ENCODE measurements around the gene LONP2. TPM values are rescaled to one million over a fixed set of nuclear protein-coding genes. Genes with fewer than 3 reads are reported as not detected.

The LONP2 gene
- total RNA-seq, 2 experiments from 2014 or later, result 56.6 to 56.8 TPM

- DNase-seq, result no peak
- Mint-ChIP-seq H3K27me3 (no peaks in the 10 kb centered on the region), H3K36me3 (peaks cover 11% of the 10 kb centered on the region), H3K4me3 (no peak overlapping the region), H3K4me1 (ENCODE audit: low read depth) (no peaks in the 10 kb centered on the region), H3K27ac (no peak overlapping the region), H3K9me3 (no peaks in the 10 kb centered on the region)
- ChIA-PET POLR2A (no interaction called here), CTCF (no interaction called here)
- intact Hi-C loops (cut with micrococcal nuclease), result no loop called here
These were observed 85.0 kb downstream of the LONP2 start for GRCh38 chr16:48329138-48329537.

- Mint-ChIP-seq H3K4me1 (ENCODE audit: low read depth) (no peaks in the 10 kb centered on the region), H3K9me3 (no peaks in the 10 kb centered on the region), H3K27me3 (no peaks in the 10 kb centered on the region), H3K36me3 (peaks cover 12% of the 10 kb centered on the region), H3K4me3 (no peak overlapping the region), H3K27ac (no peak overlapping the region)
- no peak for DNase-seq
- CTCF ChIA-PET, result interaction anchor here (1.0 kb wide), 1 partner anchor 293 kb away, joined by 4 read pairs; no protein-coding TSS in a partner anchor
- intact Hi-C loops (cut with micrococcal nuclease), result no loop called here
- POLR2A ChIA-PET, result no interaction called here
These were observed 86.2 kb downstream of the LONP2 start for GRCh38 chr16:48330189-48330840.

- ChIA-PET CTCF (interaction anchor here (1.0 kb wide), 1 partner anchor 292 kb away, joined by 4 read pairs; no protein-coding TSS in a partner anchor), POLR2A (no interaction called here)
- Mint-ChIP-seq H3K4me3 (no peak overlapping the region), H3K4me1 (ENCODE audit: low read depth) (no peaks in the 10 kb centered on the region), H3K9me3 (no peaks in the 10 kb centered on the region), H3K27me3 (no peaks in the 10 kb centered on the region), H3K27ac (no peak overlapping the region), H3K36me3 (peaks cover 11% of the 10 kb centered on the region)
- intact Hi-C loops (cut with micrococcal nuclease), result no loop called here
- no peak for DNase-seq
These were observed 86.7 kb downstream of the LONP2 start for GRCh38 chr16:48330841-48331192.

GRCh38 chr16:48332978-48333377, 88.9 kb downstream of the LONP2 start:
- H3K27me3 Mint-ChIP-seq, result no peaks in the 10 kb centered on the region
- no peaks in the 10 kb centered on the region for H3K9me3 Mint-ChIP-seq
- no peaks in the 10 kb centered on the region for H3K4me1 Mint-ChIP-seq (ENCODE audit: low read depth)
- no peak overlapping the region for H3K4me3 Mint-ChIP-seq
- CTCF ChIA-PET, result no interaction called here
- no peak overlapping the region for H3K27ac Mint-ChIP-seq
- intact Hi-C loops (cut with micrococcal nuclease), result no loop called here
- peaks cover 17% of the 10 kb centered on the region for H3K36me3 Mint-ChIP-seq
- no peak for DNase-seq
- POLR2A ChIA-PET, result no interaction called here

GRCh38 chr16:48334325-48334724, 90.2 kb downstream of the LONP2 start:
- Mint-ChIP-seq H3K27me3 (no peaks in the 10 kb centered on the region), H3K9me3 (no peaks in the 10 kb centered on the region), H3K36me3 (peaks cover 20% of the 10 kb centered on the region), H3K4me3 (no peak overlapping the region), H3K4me1 (ENCODE audit: low read depth) (peaks cover 5% of the 10 kb centered on the region), H3K27ac (no peak overlapping the region)
- intact Hi-C loops (cut with micrococcal nuclease), result no loop called here
- ChIA-PET CTCF (interaction anchor here (1.1 to 1.3 kb wide), 2 partner anchors 289 to 296 kb away, joined by 3 to 5 read pairs; no protein-coding TSS in a partner anchor), POLR2A (no interaction called here)
- DNase-seq, result no peak

GRCh38 chr16:48335961-48336360, 91.9 kb downstream of the LONP2 start:
- CTCF ChIA-PET, result no interaction called here
- Mint-ChIP-seq H3K4me1 (ENCODE audit: low read depth) (peaks cover 14% of the 10 kb centered on the region), H3K9me3 (no peaks in the 10 kb centered on the region), H3K36me3 (peaks cover 18% of the 10 kb centered on the region), H3K27ac (no peak overlapping the region), H3K27me3 (no peaks in the 10 kb centered on the region), H3K4me3 (no peak overlapping the region)
- POLR2A ChIA-PET, result no interaction called here
- no peak for DNase-seq
- intact Hi-C loops (cut with micrococcal nuclease), result no loop called here

GRCh38 chr16:48340054-48340453, 96.0 kb downstream of the LONP2 start:
- DNase-seq, result no peak
- Mint-ChIP-seq H3K9me3 (no peaks in the 10 kb centered on the region), H3K27me3 (no peaks in the 10 kb centered on the region), H3K4me1 (ENCODE audit: low read depth) (peaks cover 14% of the 10 kb centered on the region), H3K36me3 (peaks cover 13% of the 10 kb centered on the region), H3K27ac (peak overlapping the region; percentile 69), H3K4me3 (no peak overlapping the region)
- CTCF ChIA-PET, result interaction anchor here (1.0 to 2.0 kb wide), 2 partner anchors 14 to 283 kb away, joined by 4 read pairs; no protein-coding TSS in a partner anchor
- intact Hi-C loops (cut with micrococcal nuclease), result no loop called here
- POLR2A ChIA-PET, result no interaction called here

- CTCF ChIA-PET, result no interaction called here
- H3K36me3 Mint-ChIP-seq, result peaks cover 9% of the 10 kb centered on the region
These were observed 98.5 kb downstream of the LONP2 start for GRCh38 chr16:48342591-48342990.

GRCh38 chr16:48347191-48347865, 103.2 kb downstream of the LONP2 start:
- Mint-ChIP-seq H3K27me3 (no peaks in the 10 kb centered on the region), H3K36me3 (peaks cover 28% of the 10 kb centered on the region), H3K9me3 (no peaks in the 10 kb centered on the region), H3K27ac (no peak overlapping the region), H3K4me3 (no peak overlapping the region), H3K4me1 (ENCODE audit: low read depth) (peaks cover 3% of the 10 kb centered on the region)
- CTCF ChIA-PET, result interaction anchor here (0.9 kb wide), 1 partner anchor 283 kb away, joined by 3 read pairs; no protein-coding TSS in a partner anchor
- no peak for DNase-seq
- intact Hi-C loops (cut with micrococcal nuclease), result no loop called here
- POLR2A ChIA-PET, result no interaction called here

More at GRCh38 chr16:48342591-48342990, 98.5 kb downstream of the LONP2 start:
- H3K9me3 Mint-ChIP-seq, result no peaks in the 10 kb centered on the region
- intact Hi-C loops (cut with micrococcal nuclease), result no loop called here
- no peak for DNase-seq
- POLR2A ChIA-PET, result no interaction called here
- no peak overlapping the region for H3K4me3 Mint-ChIP-seq
- H3K4me1 Mint-ChIP-seq (ENCODE audit: low read depth), result peaks cover 14% of the 10 kb centered on the region
- H3K27ac Mint-ChIP-seq, result no peak overlapping the region
- H3K27me3 Mint-ChIP-seq, result no peaks in the 10 kb centered on the region

GRCh38 chr16:48347980-48348379, 103.9 kb downstream of the LONP2 start:
- Mint-ChIP-seq H3K36me3 (peaks cover 30% of the 10 kb centered on the region), H3K4me3 (no peak overlapping the region)
- intact Hi-C loops (cut with micrococcal nuclease), result no loop called here

GRCh38 chr16:48350736-48351135, 106.6 kb downstream of the LONP2 start:
- Mint-ChIP-seq H3K27me3 (no peaks in the 10 kb centered on the region), H3K27ac (peak overlapping the region; percentile 33), H3K4me3 (no peak overlapping the region), H3K9me3 (no peaks in the 10 kb centered on the region), H3K4me1 (ENCODE audit: low read depth) (peaks cover 18% of the 10 kb centered on the region), H3K36me3 (peaks cover 47% of the 10 kb centered on the region)
- intact Hi-C loops (cut with micrococcal nuclease), result loop anchor here (5.0 kb wide), 2 partner anchors 37 to 107 kb away; partner anchors contain the start of gene SIAH1
- ChIA-PET POLR2A (no interaction called here), CTCF (interaction anchor here (1.1 to 9.1 kb wide), 3 partner anchors 14 to 279 kb away, joined by 3 to 121 read pairs (median 67); no protein-coding TSS in a partner anchor)
- peak; percentile 57 for DNase-seq

More at GRCh38 chr16:48347980-48348379, 103.9 kb downstream of the LONP2 start:
- Mint-ChIP-seq H3K9me3 (no peaks in the 10 kb centered on the region), H3K4me1 (ENCODE audit: low read depth) (peaks cover 3% of the 10 kb centered on the region), H3K27me3 (no peaks in the 10 kb centered on the region), H3K27ac (no peak overlapping the region)
- no peak for DNase-seq
- POLR2A ChIA-PET, result no interaction called here
- CTCF ChIA-PET, result interaction anchor here (0.7 to 0.9 kb wide), 2 partner anchors 195 to 282 kb away, joined by 3 read pairs; no protein-coding TSS in a partner anchor

- Mint-ChIP-seq H3K27ac (no peak overlapping the region), H3K27me3 (no peaks in the 10 kb centered on the region), H3K4me3 (no peak overlapping the region), H3K9me3 (no peaks in the 10 kb centered on the region), H3K36me3 (peaks cover 44% of the 10 kb centered on the region), H3K4me1 (ENCODE audit: low read depth) (peaks cover 20% of the 10 kb centered on the region)
- no peak for DNase-seq
- intact Hi-C loops (cut with micrococcal nuclease), result loop anchor here (1.0 to 5.0 kb wide), 6 partner anchors 13 to 277 kb away; partner anchors contain the start of gene SIAH1
- ChIA-PET CTCF (interaction anchor here (0.6 to 9.1 kb wide), 10 partner anchors 9 to 1335 kb away, joined by 3 to 121 read pairs (median 4); no protein-coding TSS in a partner anchor), POLR2A (interaction anchor here (0.6 kb wide), 1 partner anchor 251 kb away, joined by 4 read pairs; no protein-coding TSS in a partner anchor)
These were observed 108.7 kb downstream of the LONP2 start for GRCh38 chr16:48352648-48353390.
